GM12891 (cell line): ENCODE data around the gene BACH2.

Experiments used
- POLR2A ChIP-seq: IDR thresholded peaks from 2 replicates; pipeline ENCODE4 v1.6.1; 2011; ENCODE audit warnings: low read depth, low read length, control low read depth
- TAF1 ChIP-seq: IDR thresholded peaks from 2 replicates; pipeline ENCODE4 v1.6.1; 2011; ENCODE audit warnings: low read depth, low read length, control low read depth

GRCh38 chr6:90105506-90106170 lies 191.0 kb downstream of the BACH2 start:
- no peak for TF ChIP-seq POLR2A
- no peak for TF ChIP-seq TAF1
